Ovary (tissue), 3 donors: ENCODE data around the gene TPD52L2.

ENCODE experiments used
- CTCF ChIP-seq, 3 donors: fragments of 450-650 bp in 2 of 3; fragments of 200-600 bp in 1 of 3; IDR thresholded peaks; one replicate each; pipeline versions ENCODE4 v1.5.1 to v1.8.0; 2016 to 2022; ENCODE audit warnings: antibody characterized with exemption in 3 of 3, mild to moderate bottlenecking in 1 of 3
- POLR2A ChIP-seq: fragments of 450-650 bp; IDR thresholded peaks from one replicate; pipeline ENCODE4 v1.6.1; 2017; ENCODE audit warnings: antibody characterized with exemption, mild to moderate bottlenecking, moderate library complexity
- donor health status: DM: no; HTN: no; CAD: no.

GRCh38 chr20:63830841-63831588 is 34.1 kb upstream of the TPD52L2 start, which contains the start of gene ZBTB46:
- TF ChIP-seq CTCF (IDR thresholded peaks at IDR 0.05) (no peak), POLR2A (no peak)
